A673 (cell line): ENCODE results near the gene TMPRSS7.

Experiments
- EZH2 ChIP-seq: fragments of 200-600 bp; sonication (generic); IDR thresholded peaks from 2 replicates; pipeline ENCODE4 v1.6.1; 2017; ENCODE audit warnings: borderline replicate concordance, low read depth, mild to moderate bottlenecking, mixed read lengths, antibody characterized with exemption, low read length; ENCODE audit not compliant: poor library complexity, severe bottlenecking
- TF ChIP-seq, protein P1 (sequence below): fragments of 300-800, 200-600 bp; sonication (generic); conservative IDR thresholded peaks from 2 replicates; pipeline ENCODE4 v1.5.1; 2017; ENCODE audit warnings: low read depth, mild to moderate bottlenecking, antibody characterized with exemption, low read length, moderate library complexity, mixed read lengths

DNA sequence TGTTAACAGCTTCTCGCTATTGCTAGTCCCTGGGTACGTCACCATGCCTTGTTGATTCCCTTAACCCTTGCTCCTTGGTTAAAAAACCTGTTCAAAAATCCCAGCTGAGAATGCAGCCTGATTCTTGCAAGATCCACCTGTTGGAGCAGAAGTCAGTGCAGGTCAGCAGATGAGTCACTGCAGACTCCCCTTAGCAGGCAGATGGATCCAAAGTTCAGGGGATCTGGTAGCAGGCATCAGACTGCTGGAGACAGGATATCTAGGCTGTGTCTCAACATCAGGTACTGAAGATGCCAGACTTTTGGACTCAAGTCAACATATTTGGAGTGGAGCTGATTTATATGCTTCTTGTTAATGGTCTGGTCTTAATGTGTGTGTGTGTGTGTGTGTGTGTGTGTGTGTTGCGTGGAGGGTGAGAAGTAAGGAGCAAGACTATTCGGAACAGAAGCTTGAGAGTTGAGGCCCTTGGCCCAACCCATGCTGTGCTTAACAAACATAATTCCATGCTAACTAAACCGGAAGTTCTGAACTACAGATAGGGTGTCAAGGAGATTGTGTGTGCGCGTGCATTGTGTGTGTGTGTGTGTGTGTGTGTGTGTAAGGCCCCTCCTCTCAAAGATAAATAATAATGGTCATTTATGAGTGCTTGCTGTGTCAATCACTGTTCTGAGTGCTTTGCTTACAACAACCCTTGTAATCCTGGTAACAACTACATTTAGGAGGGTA, 50.6 kb downstream of the TMPRSS7 start:
- TF ChIP-seq, protein P1, sequence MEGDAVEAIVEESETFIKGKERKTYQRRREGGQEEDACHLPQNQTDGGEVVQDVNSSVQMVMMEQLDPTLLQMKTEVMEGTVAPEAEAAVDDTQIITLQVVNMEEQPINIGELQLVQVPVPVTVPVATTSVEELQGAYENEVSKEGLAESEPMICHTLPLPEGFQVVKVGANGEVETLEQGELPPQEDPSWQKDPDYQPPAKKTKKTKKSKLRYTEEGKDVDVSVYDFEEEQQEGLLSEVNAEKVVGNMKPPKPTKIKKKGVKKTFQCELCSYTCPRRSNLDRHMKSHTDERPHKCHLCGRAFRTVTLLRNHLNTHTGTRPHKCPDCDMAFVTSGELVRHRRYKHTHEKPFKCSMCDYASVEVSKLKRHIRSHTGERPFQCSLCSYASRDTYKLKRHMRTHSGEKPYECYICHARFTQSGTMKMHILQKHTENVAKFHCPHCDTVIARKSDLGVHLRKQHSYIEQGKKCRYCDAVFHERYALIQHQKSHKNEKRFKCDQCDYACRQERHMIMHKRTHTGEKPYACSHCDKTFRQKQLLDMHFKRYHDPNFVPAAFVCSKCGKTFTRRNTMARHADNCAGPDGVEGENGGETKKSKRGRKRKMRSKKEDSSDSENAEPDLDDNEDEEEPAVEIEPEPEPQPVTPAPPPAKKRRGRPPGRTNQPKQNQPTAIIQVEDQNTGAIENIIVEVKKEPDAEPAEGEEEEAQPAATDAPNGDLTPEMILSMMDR: no peak
- TF ChIP-seq EZH2: no peak
